Ascending aorta (tissue), 2 donors: ENCODE results near the gene SCIN. TPM values are rescaled to one million over a fixed set of nuclear protein-coding genes. Genes with fewer than 3 reads are reported as not detected.

Experiments
- DNase-seq, 2 donors: peaks; one replicate each; pipeline ENCODE4 v3.0.0-alpha.2; 2019; ENCODE audit warnings: low spot score in 2 of 2
- H3K27ac ChIP-seq, 2 donors: fragments of 200-600 bp; sonication (generic); one replicate each; pipeline ENCODE4 v1.5.1; 2016 to 2017; ENCODE audit warnings: mild to moderate bottlenecking in 1 of 2
- H3K27me3 ChIP-seq: fragments of 200-600 bp; sonication (generic); one replicate; pipeline ENCODE4 v1.5.1; 2017
- H3K36me3 ChIP-seq, 2 donors: fragments of 200-600 bp; sonication (generic); one replicate each; pipeline ENCODE4 v1.5.1; 2016
- H3K4me1 ChIP-seq, 2 donors: fragments of 200-600 bp; sonication (generic); one replicate each; pipeline ENCODE4 v1.5.1; 2016 to 2017; ENCODE audit warnings: mild to moderate bottlenecking in 1 of 2
- H3K4me3 ChIP-seq, 2 donors: fragments of 200-600 bp; sonication (generic); one replicate each; pipeline ENCODE4 v1.5.1; 2016 to 2017; ENCODE audit warnings: mild to moderate bottlenecking in 1 of 2
- H3K9me3 ChIP-seq, 2 donors: fragments of 200-600 bp; sonication (generic); one replicate each; pipeline ENCODE4 v1.5.1; 2016
- CTCF ChIP-seq, 3 experiments: fragments of 200-600 bp in 2 of 3; fragments of 450-650 bp in 1 of 3; sonication (generic) in 2 of 3; IDR thresholded peaks; one replicate each; pipeline ENCODE4 v1.5.1; 2016 to 2019; ENCODE audit warnings: antibody characterized with exemption in 3 of 3, mild to moderate bottlenecking in 1 of 3, moderate library complexity in 1 of 3
- intact Hi-C: fragments of 100-400 bp; cut with DNase I; formaldehyde crosslinking; loops from one replicate; pipeline ENCODE4 v1.15.1; 2023
- total RNA-seq: library from RNA; depleted of rRNA; stranded (reverse); fragments of >200 nt; gene quantifications from one replicate; pipeline ENCODE4 v1.1.0, GENCODE V29; 2016

The SCIN gene
- total RNA-seq, 1 donor from 2014 or later: not detected

- H3K9me3 ChIP-seq: no peaks in the 10 kb centered on the region
- no peak overlapping the region for H3K27ac ChIP-seq
- H3K4me1 ChIP-seq: peaks cover 0 to under 1% of the 10 kb centered on the region in 2 donors
- intact Hi-C loops: no loop called here
- H3K27me3 ChIP-seq: no peaks in the 10 kb centered on the region
- no peak overlapping the region for H3K4me3 ChIP-seq
- no peaks in the 10 kb centered on the region for H3K36me3 ChIP-seq
- TF ChIP-seq CTCF (IDR thresholded peaks at IDR 0.05): no peak
- DNase-seq: no peak
Observed at GRCh38 chr7:12564996-12565764, 5.3 kb upstream of the SCIN start.

GRCh38 chr7:12565873-12566272, 4.6 kb upstream of the SCIN start:
- no peak for TF ChIP-seq CTCF (IDR thresholded peaks at IDR 0.05)
- no peaks in the 10 kb centered on the region for H3K36me3 ChIP-seq
- H3K4me3 ChIP-seq: no peak overlapping the region
- intact Hi-C loops: no loop called here
- no peaks in the 10 kb centered on the region for H3K27me3 ChIP-seq
- no peaks in the 10 kb centered on the region for H3K9me3 ChIP-seq
- peaks cover 0 to 8% of the 10 kb centered on the region in 2 donors for H3K4me1 ChIP-seq
- DNase-seq: no peak
- no peak overlapping the region for H3K27ac ChIP-seq

- DNase-seq: no peak
- no peak for TF ChIP-seq CTCF (IDR thresholded peaks at IDR 0.05)
- H3K4me3 ChIP-seq: no peak overlapping the region
- no peaks in the 10 kb centered on the region for H3K9me3 ChIP-seq
- peaks cover 0 to 8% of the 10 kb centered on the region in 2 donors for H3K4me1 ChIP-seq
- no peak overlapping the region for H3K27ac ChIP-seq
- no peaks in the 10 kb centered on the region for H3K27me3 ChIP-seq
- no peaks in the 10 kb centered on the region for H3K36me3 ChIP-seq
- intact Hi-C loops: no loop called here
Observed at GRCh38 chr7:12567015-12567414, 3.5 kb upstream of the SCIN start.

DNA sequence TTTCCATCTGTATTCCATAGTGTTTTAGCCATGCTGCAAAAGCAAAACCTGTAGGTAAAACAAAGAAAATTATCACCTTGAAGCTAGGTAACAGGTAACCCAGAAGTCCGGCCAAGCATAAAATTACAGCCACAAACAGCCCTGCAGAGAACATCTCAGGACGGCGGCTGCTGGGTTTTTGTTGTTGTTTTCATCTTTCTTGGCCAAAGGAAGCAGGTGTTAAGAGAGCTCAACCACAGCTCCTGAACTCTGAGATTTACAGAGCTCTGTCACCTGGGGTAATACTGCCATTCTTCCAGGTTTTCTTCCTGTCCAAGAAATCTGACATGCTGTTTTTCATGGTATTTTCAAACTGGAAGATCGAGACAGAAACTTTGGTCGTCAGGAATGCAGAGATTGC, 847 bp upstream of the SCIN start:
- Histone ChIP-seq H3K4me1 (peaks cover 0 to 8% of the 10 kb centered on the region in 2 donors), H3K9me3 (no peaks in the 10 kb centered on the region), H3K36me3 (no peaks in the 10 kb centered on the region), H3K27ac (no peak overlapping the region), H3K4me3 (peak overlapping the region in 1 of 2 donors; percentile 51), H3K27me3 (no peaks in the 10 kb centered on the region)
- TF ChIP-seq CTCF (IDR thresholded peaks at IDR 0.05): no peak
- intact Hi-C loops: no loop called here
- no peak for DNase-seq

DNA sequence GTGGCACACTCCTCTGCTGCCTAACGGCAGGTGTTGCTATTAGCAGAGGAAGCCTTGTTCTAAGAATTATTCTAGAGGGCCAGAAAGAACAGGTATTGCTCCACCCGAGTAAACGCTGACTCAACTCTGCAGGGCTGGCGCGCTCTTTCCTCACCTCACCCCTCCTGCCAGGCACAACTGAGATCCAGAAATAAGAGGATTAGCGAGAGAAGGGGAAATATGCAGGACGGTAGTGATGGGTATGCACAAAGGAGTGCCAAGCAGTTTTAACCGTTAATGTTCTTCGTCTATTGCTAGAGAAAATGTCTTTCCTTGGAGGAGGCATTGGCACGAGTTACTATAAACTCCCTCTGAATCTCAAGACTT, 369 bp upstream of the SCIN start:
- Histone ChIP-seq H3K36me3 (no peaks in the 10 kb centered on the region), H3K27me3 (no peaks in the 10 kb centered on the region), H3K27ac (no peak overlapping the region), H3K4me1 (peaks cover 0 to 8% of the 10 kb centered on the region in 2 donors), H3K9me3 (no peaks in the 10 kb centered on the region), H3K4me3 (peak overlapping the region; percentile 40 to 51)
- intact Hi-C loops: no loop called here
- TF ChIP-seq CTCF (IDR thresholded peaks at IDR 0.05): no peak
- no peak for DNase-seq
